NCI-H146 (cell line): ENCODE data around the gene C2CD4B.

Experiments
- DNase-seq: peaks from one replicate; lab custom pipeline; 2025; lab: John Stamatoyannopoulos, UW

C2CD4B gene

DNA sequence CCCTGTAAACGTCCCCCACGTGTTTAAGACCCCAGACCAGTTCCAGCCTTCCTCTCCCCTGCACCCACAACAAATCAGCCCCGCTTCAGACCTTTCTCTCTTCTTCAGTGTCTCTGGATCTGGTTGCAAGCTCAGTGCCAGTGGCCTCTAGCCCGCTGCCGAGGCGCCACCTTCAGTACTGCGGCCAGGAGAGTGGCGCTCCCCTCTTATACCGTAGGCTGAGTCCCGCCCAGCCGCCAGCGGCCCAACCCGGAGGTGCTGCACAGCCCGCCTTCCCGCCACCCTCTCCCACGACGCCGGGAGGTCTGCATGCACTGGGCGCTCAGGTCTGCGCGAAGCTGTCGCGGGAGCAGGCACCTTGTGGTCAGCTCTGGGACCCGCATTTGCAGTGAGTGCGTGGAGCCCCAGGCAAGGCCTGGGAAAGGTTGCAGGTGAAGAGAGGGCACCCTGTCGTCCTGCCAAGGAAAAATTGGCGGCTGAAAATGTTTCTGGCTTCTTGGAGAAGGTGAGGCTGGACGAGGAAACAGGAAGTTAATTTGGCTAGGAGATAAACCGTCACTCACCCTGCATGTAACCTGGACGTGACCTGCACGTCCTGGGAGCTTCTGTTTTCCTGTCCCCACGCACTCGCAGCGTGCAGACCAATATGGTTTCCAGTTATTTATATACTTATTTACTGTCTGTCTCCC is at the start of gene C2CD4B:
Gene C2CD4B, minus strand, starts transcription at position 182 of the 689 bp plus-strand sequence. CDS start 301 bp downstream, outside the sequence.
- no peak for DNase-seq

DNA sequence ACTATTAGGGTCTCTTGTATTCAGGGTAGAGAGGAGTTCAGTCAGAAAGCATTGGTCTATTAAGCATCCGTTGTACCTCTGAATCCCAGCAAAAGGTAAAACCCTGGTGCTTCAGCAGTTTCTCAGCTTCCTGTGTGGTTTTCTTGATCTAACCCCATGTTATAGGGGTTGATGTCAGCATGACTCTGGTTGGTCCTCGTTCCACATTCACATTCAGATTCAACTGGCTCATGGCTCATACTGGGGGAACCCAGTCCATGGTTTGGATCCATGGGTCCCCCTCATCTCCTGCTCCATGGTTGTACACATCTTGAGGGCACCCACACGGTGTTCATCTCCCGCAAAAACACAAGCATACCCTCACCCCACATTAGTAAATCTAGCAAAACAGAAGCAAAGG is 47.7 kb upstream of the C2CD4B start:
- no peak for DNase-seq

DNA sequence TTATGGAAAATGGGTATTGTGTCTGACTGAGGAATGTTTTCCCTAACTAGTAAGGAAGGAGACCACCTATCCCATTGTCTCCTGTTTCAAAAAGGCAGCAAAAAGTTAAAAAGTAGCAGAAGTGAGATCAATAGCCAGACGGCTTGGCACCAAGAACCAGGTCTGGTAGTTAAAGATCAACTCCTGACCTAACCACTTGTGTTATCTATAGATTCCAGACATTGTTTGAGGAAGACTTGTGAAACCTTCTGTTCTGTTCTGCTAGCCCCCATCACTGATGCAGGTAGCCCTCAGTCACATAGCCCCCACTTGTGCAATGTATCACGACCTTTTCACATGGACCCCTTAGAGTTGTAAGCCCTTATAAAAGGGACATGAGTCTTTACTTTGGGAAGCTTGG is 46.3 kb upstream of the C2CD4B start:
- no peak for DNase-seq

DNA sequence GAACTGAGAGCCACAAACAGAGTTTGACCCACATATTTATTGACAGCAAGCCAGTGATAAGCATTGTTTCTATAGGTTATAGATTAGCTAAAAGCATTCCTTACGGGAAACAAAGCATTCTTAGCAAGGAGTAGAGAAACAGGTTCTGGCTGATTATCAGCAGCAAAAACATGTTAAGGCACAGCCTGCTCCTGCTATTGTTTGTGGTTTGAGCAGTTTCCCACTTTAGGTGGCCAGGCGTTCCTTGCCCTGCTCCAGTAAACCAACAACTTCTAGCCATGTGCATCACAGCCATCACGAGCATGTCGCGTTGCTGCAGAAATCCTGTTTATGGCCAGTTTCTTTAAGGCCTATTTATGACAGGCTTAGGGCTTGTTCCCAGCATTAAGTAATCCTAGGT is 44.7 kb upstream of the C2CD4B start:
- no peak for DNase-seq

- DNase-seq = peak; percentile 0
Measured at GRCh38 chr15:62209322-62209721, 44.2 kb upstream of the C2CD4B start.

GRCh38 chr15:62208884-62209283 is 43.8 kb upstream of the C2CD4B start:
- DNase-seq = no peak

- DNase-seq = no peak
Measured at GRCh38 chr15:62208367-62208766, 43.3 kb upstream of the C2CD4B start.

DNA sequence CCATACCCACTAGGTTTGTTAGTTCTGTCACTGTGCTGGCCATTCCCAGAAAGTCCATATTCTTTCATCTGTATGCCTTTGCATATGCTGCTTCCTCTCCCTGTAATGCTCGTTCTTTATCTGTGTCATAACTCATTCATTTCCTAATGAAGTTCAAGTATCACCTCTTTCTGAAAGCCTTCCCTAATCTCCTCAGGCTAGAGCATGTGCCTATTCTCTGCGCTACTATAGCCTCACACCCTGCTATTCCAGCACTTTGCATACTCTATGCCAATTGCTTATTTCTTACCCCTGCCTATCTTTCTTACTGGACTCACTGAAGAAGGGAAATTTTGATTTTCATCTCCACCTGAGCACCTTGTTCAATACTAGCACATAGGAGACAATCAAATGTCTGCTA is 25.6 kb upstream of the C2CD4B start:
- no peak for DNase-seq

DNA sequence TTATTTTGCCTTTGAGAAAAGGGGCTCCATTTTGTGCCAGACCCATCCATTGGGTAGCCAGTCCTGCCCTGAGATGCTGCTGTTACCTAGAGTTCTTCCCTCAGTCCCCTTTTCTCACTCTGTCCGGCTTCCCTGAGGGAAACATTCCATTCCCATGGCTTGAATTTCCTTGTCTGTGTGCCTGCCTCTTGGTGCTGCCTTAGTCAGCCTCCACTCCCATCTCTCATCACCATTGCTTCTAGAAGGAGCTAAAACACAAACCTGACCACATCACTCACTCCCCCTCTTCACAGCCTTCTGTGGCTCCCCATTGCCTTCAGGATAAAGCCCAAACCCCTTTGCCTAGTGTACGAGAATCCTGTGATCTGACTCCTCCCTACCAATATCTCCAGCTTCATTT is 25.2 kb upstream of the C2CD4B start:
- DNase-seq = no peak

DNA sequence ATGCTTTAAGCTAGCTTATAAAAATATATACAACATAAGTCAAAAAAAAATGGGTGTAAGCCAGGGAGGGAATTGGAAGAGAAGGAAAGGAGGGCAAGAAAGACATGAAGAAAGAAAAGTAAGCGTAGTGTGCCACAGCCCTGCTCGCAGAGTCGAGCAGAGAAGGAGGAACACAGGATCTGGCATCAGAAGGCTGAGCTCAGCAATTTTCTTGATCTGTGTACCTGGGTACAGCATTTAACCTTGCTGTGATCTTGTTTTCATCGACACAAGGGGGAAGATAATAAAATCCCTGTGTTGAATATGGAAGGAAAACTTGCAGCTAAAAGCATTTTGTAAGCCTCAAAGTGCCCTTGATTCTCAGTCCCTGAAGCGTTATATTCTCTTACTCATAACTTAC is 23.7 kb upstream of the C2CD4B start:
- DNase-seq = no peak

- no peak for DNase-seq
Measured at GRCh38 chr15:62187910-62188309, 22.8 kb upstream of the C2CD4B start.

GRCh38 chr15:62187425-62187824 is 22.3 kb upstream of the C2CD4B start:
- DNase-seq = no peak

DNA sequence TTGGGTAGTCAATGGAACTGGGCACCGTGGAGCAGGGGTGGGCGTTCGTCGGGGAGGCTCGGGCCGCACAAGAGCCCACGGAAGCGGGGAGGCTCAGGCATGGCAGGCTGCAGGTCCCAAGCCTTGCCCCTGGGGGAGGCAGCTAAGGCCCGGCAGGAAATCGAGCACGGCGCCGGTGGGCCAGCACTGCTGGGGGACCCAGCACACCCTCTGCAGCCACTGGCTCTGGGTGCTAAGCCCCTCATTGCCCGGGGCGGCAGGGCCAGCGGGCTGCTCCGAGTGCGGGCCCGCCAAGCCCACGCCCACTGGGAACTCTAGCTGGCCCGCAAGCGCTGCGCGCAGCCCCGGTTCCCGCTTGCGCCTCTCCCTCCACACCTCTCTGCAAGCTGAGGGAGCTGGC is 21.5 kb upstream of the C2CD4B start:
- no peak for DNase-seq

DNA sequence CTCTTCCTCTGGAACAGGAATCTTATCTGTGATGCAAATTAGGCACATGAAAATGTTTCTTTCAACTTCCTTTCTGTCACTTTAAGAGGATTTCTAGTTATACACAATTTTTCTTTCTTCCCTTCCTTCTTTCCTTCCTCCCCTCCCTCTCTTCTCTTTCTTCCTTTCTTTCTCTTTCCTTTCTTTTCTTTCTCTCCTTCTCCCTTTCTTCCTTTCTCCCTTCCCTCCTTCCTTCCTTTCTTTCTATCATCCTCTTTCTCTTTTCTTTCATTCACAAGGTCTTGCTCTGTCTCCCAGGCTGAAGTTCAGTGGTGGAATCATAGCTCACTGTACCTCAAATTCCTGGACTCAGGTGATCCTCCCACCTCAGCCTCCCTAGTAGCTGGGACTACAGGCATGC is 18.0 kb upstream of the C2CD4B start:
- no peak for DNase-seq

DNA sequence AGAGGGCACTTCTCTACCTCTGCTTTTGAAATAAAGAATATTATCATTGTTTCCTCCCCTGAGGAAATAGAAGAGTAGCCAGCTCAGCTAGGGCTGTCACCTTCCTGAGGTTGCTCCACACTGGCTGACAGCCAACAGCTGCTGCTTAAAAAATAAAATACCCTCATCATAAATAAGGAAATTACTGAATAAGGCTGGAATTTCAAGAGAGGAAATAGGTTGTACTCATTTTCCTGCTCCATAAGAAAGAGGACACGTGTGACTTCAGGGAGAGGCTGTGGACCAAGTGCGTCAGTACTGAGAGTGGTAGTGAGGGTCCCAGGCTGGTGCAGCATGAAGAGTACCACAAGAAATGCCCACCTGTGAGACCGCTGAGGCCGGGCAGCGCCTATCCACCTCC is 8.1 kb upstream of the C2CD4B start:
- no peak for DNase-seq

DNA sequence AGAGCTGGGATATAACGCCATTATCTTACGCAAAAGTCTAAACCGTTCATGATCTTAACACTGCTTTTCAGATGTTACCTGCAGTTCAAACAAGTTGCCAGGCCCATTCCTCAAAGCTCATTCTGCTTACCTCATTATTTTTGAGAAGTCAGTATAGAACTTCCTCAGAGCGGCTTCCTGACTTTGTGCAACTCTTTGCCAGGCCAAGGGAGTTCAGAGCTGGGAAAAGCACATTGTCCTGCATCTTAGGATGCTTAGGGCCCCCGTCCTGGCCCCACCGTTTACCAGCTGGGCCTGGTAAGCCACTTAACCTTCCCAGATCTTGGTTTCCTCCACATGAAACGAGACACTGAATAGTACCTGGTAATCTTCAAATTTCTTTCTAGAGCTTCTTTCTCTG is 6.8 kb upstream of the C2CD4B start:
- no peak for DNase-seq

- DNase-seq = no peak
Measured at GRCh38 chr15:62165793-62166375, 799 bp upstream of the C2CD4B start.

DNA sequence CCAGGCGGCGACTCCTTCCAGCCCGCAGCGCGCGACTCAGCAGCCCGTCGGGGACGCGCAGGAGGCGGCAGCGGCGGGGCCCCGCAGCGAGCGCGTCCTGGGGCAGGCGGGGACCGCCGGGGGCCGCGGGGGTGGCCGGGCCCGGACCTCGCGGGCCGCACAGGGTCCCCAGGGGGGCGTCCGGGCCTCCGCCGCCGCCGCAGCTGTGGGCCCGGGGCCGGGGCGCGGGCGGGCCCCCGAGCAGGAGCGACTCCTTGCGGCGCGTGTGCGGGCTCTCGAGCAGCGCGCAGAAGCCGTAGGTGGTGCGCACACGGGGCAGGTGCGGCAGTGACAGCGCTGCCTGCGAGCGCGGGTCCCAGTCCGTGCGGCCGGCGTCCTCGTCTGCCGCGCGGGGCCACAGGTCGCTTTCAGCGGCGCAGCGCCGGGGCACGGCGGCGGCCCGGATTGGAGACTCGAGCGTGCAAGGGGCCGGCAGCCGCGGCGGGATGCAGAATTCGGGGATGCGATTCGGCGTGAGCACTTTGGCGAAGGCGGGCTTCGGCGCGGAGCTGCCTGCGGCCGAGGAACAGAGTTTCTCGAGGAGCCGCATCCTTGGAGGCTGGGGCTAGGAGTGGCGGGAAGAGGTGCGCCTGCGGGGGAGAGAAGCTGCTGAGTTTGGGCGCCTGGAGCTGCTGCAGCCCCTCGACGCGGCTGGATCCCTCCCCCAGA is 535 bp downstream of the C2CD4B start:
- peak; percentile 30 for DNase-seq

- DNase-seq = peak; percentile 54
Measured at GRCh38 chr15:62164014-62164395, 1.1 kb downstream of the C2CD4B start.

DNA sequence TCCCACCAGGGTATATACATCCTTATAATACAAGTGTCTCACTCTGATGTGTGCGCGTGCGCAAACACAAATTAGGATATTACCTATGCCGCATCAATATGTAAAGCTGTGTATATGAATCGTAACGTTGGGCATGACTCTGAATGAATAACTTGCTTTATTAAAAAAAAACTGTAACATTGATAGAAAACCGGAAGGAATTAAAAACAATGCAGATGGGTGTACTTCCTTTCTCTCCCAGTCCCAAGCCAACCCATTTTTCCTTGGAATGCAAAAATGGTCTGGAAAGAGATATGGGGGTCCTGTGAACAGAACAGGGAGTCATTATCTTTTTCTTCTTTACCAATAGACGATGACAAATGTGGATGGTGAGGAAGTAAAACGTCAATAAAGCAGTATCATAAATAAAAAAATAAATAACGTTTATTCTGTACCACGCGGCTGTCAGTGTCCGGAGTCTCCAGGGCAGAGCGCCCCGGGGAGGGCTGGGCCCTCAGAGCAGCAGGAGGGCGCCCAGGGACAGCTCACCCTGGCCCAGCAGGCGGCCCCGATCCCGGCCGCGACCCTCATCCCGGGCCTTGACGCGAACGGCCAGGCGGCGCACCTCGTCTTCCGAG is 1.6 kb downstream of the C2CD4B start:
- no peak for DNase-seq

DNA sequence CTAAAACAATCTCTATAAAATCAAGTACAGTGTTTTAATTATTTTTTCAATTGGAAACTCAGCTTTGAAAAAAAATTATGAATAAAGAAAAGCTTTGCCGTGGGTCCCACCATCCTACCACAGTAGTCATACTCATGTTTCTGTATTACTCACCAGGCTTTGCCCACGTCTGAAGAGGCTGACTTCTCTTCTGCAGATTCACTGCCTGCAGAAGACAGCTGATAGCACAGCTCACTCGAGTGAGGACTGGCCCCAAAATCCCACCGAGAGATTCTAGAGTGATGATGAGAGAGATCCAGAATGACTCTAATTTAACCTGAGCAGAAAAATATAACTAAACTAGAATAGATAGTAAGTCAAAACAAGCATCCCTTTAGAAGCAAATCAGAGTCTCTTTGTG is 11.9 kb downstream of the C2CD4B start:
- DNase-seq = no peak

GRCh38 chr15:62150445-62150844 is 14.6 kb downstream of the C2CD4B start:
- DNase-seq = peak; percentile 43

DNA sequence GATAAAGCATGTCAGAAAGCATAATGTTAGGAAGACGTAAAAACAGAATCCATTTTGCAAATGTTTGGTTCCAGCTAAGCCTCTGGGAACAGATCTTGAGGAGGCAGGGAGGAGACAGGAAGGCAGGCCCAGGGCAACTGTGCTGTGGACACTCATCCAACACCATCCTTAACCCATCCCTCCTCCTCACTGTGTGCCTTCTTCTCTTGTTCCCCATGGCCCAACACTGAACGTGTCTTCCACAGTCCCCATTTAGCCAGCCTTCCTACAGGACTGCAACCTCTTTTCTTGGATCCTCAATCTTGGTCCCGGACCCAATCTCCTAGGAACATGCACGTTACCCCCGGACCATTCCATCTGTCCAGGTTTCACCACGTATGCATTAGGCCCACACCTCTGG is 15.4 kb downstream of the C2CD4B start:
- no peak for DNase-seq
